Posterior vena cava (tissue), 2 donors: ENCODE results near the gene CARNS1. TPM values are rescaled to one million over a fixed set of nuclear protein-coding genes. Genes with fewer than 3 reads are reported as not detected.

Source experiments
- DNase-seq: peaks from one replicate; pipeline ENCODE4 v3.0.0-alpha.2; 2020; ENCODE audit warnings: low spot score
- intact Hi-C, 2 donors: fragments of 100-400 bp; cut with DNase I; formaldehyde crosslinking; loops; one replicate each; pipeline versions ENCODE4 v1.14.1 to v1.14.2; 2022 to 2023
- total RNA-seq, 2 donors: library from RNA; stranded (reverse); fragmentation: NEBNext Ultra II Directional; extraction: Animal tissue kit (Norgen Biotek cat#: 25700); gene quantifications; one replicate each; pipeline ENCODE4 v1.2.1, GENCODE V29; 2021
- donor health status: DM: yes; HTN: yes; CAD: no.
- donor health status: DM: yes; HTN: yes; CAD: no.

Gene CARNS1
- total RNA-seq, 2 donors from 2014 or later = 1.4 to 1.6 TPM

DNA sequence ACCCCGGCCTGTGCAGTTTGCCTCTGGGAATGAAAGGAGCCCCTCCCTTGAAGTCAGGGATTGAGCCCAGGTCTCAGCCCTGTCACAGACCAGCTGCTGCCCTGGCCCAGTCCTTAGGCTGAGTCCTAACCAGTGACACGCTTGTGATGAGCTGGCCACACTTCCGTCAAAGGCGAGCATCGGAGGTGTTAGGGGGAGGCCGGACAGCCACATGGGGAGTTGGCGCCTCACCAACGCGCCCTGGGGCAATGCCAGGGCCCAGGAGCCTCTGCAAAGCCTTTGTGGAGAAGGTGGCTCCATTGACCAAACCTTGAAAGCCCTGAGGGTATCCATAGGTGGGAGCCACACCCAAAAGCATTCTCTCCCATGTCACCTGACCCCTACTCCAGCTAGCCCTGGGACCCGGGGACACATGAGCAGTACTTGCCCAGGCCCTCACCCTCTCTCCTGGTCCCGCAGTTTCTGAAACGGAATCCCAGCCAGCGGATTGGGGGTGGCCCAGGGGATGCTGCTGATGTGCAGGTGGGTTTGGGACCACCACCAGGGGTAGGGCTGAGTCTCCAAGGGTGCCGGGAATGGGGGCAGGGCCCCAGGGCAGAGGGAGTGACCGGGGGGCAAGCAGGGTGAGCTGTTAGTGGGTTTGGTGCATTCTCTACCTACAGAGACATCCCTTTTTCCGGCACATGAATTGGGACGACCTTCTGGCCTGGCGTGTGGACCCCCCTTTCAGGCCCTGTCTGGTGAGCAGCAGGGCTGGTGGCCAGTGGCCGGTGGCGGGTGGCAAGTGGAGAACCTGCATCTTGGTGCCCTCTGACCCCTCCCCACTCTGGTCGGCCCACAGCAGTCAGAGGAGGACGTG is 18.3 kb downstream of the CARNS1 start:
- intact Hi-C loops = no loop called here
- DNase-seq = no peak

DNA sequence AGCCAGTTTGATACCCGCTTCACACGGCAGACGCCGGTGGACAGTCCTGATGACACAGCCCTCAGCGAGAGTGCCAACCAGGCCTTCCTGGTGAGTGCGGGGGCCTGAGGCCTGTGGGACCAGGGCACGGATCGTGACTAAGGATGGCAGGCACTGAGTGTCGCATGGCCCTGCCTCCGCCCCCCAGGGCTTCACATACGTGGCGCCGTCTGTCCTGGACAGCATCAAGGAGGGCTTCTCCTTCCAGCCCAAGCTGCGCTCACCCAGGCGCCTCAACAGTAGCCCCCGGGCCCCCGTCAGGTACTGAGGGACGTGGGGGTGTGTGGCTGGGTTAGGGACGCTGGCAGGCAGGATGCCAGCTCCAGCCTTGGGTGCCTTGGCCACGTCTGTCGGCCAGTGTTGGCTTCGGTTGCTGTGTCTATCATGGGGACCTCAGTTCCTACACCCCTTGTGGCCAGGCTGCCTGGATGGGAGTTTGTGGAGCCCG is 19.0 kb downstream of the CARNS1 start:
- intact Hi-C loops = no loop called here
- no peak for DNase-seq

DNA sequence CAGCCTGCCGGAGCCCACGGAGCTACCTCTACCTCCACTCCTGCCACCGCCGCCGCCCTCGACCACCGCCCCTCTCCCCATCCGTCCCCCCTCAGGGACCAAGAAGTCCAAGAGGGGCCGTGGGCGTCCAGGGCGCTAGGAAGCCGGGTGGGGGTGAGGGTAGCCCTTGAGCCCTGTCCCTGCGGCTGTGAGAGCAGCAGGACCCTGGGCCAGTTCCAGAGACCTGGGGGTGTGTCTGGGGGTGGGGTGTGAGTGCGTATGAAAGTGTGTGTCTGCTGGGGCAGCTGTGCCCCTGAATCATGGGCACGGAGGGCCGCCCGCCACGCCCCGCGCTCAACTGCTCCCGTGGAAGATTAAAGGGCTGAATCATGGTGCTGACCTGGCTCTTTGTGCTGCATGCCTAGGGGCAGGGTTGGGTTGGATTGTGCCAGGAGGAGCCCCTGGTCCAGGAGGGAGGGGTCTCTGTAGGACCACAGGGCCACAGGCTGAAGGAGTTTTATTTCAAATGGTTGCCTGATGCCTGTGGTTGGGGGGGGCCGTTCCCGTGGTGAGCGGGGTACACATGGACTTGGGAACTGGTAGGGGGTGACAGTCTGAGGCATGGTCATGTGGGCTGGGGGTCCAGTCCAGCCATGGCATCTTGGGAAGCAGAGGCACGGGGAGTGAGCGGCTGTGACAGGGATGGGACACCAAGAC is 19.7 kb downstream of the CARNS1 start:
- intact Hi-C loops = no loop called here
- no peak for DNase-seq

DNA sequence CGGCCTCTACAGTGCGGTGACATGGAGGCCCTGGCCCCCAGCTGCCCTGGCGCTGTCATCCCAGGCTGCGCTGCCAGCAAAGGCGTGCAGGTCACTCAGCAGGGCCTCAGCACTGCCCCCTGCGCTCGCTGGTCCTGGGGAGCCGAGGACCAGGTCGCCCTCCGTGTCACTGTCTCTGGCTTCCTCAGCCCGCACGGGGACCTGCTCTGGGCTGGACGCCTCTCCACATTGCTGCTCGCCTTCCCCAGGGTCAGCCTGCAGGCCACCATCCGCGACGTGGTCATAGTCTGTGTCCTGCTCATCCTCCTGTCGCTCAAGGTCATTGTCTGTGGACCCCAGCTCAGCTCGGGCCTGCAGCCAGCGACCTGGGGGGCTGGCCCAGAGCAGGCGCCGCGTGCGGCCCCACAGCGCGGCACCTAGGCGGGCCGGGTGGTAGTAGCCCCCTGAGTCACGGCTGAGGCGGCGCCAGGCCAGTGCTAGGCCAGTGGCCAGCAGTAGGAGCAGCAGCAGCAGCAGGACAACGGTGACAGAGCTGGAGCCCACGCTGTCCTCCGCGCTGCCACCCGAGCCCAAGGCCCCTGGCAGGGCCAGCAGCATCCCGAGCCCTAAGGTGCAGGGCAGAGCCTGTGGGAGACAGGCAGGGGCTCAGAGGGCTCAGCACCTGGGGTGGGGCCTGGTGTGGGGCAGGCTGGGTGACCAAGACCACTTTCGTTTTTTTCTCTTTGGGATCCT is 20.4 kb downstream of the CARNS1 start:
- DNase-seq = no peak
- intact Hi-C loops = no loop called here

DNA sequence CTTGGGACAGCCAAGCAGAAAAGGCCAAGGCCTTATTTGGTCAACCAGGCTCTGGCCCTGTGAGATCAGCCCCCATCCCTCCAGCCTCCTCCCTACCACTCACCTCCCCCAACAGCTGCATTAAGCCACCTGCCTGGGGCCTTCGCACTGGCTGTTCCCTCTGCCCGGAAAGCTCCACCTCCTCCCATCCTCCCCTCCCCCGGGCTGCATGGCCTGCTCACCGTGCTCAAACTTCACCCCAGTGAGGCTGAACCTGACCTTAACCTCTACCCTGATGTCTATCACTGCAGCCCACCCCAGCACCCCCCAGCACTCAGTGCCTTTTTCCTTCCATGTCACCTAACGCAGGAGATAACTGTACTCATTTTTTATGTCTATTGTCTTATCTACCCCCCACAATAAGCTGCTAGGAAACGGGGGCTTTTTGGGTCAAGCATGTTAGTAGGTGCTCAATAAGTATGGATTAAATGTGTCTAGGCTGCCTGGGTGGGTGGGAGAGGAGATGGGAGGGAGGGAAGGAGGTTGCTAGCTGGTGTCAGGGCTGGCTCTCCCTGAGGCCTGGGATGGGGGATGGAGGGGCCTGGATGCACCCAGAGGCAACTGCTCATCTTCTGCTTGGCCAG is 21.1 kb downstream of the CARNS1 start:
- no peak for DNase-seq
- intact Hi-C loops = no loop called here

DNA sequence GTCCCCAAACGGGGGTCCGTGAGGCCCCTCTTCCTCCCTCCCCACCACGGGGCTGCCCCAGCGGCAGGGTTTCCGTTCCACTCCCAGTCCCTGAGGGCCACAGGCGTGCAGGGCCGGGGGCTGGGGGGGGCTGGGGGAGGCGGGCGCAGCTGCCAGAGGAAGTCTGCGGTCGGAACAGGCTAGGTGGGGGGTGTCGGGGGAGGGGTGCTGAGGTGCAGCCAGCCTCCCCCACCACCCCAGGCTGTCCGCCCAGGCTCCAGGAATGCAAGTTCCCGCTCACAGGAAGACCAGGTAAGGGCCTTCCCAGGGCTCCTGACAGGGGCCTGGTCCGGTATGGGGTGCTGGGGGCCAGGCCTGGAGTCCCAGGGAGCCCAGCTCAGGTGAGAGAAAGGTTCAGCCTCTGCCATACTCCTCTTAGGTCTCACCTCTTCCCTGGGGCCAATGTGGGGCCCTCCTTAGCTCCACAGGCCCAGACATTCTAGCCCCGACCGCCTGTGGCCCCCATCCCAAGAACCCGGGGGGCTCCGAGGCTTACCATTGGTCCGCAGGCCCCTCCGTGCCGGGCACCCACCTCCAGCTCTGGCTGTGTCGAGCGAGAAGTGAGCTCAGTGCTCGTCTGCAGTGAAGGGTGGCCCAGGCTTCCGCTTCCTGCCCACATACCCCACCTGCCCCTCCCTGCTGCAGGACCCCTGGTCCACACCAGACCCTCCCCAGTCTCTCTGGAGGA is 21.8 kb downstream of the CARNS1 start, which contains the start of gene PTPRCAP:
TSS of gene PTPRCAP (minus strand) at position 601 of the 727 bp plus-strand sequence. CDS start at position 538, 63 bp downstream.
- DNase-seq = peak; percentile 81
- intact Hi-C loops = no loop called here

DNA sequence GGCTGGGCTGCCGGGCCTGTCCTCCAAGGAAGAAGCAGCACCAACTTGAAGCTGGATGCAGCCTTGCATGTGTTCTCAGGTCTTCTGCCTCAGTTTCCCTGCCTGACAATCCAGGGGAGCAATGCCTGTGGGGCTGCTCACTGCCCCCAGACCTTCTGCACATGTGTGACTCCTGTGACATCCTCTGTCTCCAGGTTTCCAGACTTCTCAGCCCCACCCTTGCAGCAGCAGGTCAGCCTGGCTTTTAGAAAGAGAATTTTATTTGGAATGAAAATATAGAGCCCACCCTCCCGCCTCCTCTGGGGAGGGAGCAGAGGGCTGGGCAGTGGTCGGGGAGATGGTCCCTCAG is 22.3 kb downstream of the CARNS1 start:
- intact Hi-C loops = no loop called here
- DNase-seq = no peak

DNA sequence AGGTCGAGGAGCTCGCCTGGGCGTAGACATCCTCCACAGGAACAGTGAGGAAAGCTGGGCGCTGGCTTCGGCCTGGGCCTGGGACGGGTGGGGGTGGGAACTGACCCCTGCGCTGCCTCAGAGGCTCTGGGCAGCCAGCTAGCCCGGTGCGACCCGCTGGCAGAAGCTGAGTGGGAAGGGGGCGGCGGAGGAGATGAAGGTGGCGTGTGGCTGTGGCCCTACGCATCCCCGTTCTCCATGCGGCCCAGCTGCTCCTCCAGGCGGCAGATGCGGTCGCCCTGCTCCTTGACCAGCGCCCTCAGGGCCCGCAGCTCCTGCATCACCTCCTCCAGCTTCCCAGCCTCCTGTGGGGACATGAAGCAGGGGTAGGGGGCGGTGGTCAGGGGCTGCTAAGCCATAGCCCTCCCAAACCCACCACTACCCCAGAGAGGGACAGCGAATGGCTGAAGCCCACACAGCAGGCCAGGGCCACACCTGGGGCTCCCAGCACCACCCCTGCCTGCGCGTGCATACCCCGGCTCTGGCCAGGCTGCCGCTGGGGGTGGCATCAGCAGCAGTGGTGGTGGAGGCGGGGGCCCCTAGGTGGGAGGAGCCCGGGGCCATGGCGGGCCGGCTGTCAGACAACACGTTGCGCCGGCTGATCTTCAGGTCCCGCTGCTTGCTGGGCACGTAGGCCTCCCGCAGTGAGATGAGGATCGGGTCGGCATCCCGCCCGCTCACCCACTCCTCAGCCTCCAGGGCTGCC is 22.9 kb downstream of the CARNS1 start:
- intact Hi-C loops = no loop called here
- DNase-seq = peak; percentile 71

DNA sequence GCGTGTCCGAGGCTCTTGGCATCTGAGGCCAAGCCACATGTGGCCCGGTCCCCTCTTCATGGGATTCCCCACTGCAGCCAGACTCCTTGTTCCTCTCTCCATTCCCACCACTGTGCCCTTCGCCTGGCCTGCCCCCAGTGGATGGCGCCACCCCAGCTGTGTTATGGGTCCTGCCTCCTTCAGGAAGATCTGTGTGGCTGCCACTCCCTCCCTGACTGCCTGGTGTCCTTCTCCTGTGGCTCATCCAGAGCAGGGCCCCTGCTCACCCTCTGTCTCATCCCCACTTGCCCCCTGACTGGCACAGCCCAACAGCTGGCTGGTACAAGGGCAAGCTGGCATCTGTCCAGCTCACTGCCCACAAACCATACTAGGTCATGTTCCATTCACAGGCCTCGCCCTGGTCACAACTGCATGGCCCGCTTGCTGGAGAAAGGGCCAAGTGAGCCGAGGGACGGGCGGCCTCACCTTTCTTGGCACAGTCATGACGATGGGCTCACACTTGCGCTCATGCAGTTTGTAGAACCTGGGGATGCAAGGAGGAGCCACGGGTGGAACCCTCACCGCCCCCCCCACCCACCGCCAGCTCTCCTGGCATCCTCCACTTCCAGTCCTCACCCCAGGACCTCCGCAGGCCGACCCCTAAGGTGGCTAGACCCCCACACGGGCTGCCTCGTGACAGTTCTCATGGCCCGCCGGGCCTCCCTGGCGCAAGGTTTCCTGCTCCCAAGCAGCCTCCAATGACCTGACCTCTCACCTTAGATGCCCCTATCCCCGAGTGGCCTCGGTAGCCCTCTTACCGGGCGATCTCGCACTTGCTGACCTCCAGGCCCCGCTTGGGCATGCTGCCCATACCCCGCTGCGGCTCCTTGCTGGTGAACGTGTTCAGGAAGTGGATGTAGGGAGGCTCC is 24.1 kb downstream of the CARNS1 start:
- no peak for DNase-seq
- intact Hi-C loops = no loop called here

DNA sequence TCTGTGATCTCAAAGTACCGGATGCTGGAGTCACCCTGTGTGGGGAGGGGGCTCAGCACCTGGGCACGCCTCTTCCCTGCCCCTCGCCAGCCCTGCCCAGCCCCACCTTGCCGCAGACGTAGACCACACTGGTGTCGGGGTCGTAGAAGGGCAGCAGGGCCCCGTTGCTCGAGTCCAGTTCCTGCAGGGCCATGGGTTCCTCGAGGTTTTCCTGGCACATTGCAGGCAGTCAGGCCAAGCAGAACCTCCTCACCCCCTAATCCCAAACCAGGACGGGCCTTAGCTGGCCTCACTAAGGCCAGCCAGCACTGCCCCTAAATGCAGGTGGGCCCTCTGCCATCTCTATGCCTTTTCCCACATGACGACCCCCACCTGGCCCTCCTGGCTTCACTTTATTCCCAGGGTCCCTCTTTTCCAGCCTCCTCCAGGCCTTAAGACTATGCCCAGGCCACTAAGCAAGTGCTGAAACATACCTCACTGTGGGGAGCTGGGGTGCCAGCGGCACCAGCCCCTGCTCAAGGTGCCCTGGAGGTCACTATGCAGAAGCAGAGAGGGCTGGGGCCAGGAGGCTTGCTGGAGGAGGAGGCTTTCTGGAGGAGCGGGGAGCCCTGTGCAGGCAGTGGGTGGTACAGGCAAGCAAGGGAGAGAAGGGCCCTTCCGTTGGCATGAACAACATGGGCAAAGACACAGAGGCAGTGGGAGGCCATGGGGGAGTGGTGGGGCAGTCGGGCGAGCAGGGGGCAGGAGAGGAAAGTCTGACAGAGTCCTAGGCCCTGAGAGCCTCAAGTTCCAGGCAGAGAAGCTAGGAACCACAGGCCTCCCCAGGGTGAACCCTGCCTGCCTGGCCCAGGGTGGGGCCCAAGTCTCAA is 25.0 kb downstream of the CARNS1 start:
- DNase-seq = no peak

DNA sequence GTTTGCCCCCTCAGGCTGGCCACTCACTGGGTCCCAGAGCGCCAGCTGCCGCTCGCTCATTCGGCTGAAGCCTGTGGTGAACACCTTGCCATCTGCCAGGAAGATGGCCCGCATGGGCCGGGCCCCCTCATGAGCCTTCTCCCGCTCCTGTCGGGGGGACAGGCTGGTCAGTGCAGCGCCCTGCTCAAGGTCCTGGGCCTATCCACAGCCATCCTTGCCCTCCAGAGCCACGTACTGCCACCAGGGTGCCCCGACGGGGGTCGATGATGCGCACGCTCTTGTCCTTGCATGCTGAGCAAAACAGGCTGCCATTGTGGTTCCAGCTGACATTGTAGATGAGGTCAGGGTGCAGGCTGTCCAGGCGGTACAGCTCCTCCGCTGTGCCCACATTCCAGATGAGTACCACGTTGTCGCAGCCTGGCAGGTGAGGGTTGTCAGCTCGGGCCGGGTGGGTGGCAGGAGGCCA is 25.7 kb downstream of the CARNS1 start:
- intact Hi-C loops = no loop called here
- peak; percentile 79 for DNase-seq

More for the DNA sequence above, 25.0 kb downstream of the CARNS1 start:
- intact Hi-C loops = no loop called here

DNA sequence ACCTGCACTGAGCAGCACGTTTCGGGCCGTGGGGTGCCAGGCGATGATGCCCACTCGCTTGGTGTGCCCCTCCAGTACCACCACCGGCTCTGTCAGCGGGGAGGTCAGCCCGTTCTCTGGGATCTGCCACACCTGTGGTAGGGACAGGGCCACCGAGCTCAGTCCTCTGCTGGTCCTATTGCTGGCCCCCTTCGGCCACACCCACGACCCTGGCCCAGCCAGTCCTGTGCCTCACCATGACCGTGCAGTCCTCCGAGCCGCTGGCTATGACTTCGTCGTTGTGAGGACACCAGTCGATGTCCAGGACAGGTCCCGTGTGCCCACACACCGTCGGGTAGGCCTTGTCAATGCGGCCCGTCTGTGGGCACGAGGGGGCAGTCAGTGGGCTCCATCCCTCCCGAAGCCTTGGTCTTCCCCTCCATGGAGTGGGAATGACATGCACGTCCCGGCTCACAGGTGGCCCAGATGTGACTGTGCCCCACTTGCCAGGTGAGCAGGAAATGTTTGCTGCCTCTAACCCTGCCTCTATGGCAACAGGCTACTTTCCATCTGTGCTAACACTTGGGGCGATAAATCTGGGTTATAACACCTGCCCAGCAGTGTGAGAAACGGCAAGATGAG is 26.4 kb downstream of the CARNS1 start:
- intact Hi-C loops = no loop called here
- peak; percentile 81 for DNase-seq

DNA sequence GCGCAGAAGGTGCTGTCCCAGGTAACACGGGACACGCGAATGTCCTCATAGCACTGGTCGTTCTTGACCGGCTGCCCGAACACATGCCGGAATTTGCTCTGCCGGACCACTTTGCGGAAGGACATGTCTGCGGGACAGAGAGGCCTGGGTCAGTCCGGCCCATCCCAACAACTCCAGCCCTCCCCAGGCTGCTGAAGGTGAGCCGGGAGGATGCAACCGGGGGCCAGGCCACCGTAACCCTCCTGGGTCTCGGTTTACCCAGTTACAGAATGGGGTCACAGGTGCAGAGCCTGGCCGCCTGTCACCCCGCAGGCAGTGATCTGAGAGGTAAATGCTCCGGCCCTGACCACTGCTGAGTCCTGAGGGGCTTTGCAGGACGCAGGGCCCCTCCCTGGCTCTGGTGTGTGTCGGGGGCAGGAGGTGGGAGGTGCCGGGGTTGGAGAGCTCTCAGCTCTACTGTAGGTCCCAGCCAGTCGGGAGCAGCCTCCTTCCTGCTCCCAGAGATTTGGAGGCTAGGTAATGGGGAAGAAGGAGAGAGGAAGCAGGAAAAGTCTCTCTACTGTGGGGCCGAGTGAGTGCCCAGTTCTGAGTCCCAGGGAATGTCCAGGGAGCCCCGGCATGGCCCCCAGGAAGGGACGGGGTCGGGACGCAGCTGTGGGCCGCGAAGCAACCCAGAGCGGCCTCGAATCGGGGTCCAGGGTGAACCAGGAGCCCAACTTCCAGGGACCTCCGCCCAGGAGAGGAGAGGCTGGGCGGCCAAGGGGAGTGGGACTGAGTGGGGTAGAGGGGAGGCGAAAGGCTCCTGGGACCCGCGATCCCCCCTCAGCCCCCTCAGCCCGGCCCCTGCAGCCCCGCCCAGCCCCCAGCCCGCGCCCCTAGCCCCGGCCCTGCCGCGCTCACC is 27.3 kb downstream of the CARNS1 start:
- intact Hi-C loops = no loop called here

DNA sequence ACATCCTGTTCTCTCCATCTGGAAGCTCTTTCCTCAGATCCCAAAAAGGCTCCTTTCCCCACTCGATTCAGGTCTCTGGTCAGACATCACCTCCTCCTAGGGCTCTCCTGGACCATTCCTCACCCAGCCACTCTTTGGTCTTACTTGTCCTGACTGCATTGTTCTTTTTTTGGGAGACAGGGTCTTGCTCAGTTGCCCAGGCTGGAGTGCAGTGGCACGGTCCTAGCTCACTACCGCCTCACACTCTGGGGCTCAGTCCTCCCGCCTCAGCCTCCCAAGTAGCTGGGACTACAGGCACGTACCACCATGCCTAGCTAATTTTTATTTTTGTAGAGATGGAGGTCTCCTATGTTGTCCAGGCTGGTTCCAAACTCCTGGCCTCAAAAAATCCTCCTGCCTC is 30.0 kb downstream of the CARNS1 start:
- no peak for DNase-seq
- intact Hi-C loops = no loop called here

More for the DNA sequence above, 27.3 kb downstream of the CARNS1 start:
- no peak for DNase-seq

DNA sequence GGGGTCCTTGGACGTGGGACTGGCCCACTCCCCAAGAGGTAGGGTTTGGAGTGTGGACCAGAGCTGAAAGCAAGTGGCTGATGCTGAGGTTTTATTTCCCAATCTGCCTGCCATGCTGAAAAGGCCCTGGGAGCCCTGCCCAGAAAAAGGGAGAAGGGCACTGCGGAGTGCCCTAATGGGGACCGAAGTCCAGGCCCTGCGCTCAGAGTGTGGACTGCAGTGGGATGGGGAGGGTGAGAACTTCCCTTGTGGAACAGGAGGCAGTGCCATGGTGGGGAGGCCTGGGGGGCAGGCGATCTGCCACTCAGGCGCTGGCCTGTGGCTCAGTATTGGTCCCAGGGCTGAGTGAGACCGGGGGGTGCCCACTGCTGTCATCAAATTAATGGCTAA is 32.7 kb downstream of the CARNS1 start:
- intact Hi-C loops = no loop called here

More for the DNA sequence above, 32.7 kb downstream of the CARNS1 start:
- no peak for DNase-seq
